Measurements from ENCODE around the gene NENF.

GRCh38 chr1:212431644-212432043, 1.1 kb upstream of the NENF start:
- TF ChIP-seq USF1 (IDR thresholded peaks at IDR 0.05): no peak
- no peak for TF ChIP-seq MAX (IDR thresholded peaks at IDR 0.05)
- TF ChIP-seq TCF12 (IDR thresholded peaks at IDR 0.05; ENCODE audit: low read depth): no peak
- TF ChIP-seq EP300 (IDR thresholded peaks at IDR 0.05; ENCODE audit: borderline replicate concordance): no peak
- TF ChIP-seq REST (IDR thresholded peaks at IDR 0.05; ENCODE audit: low read depth): no peak
- TF ChIP-seq RAD21 (IDR thresholded peaks at IDR 0.05; ENCODE audit: low read depth): no peak
- TF ChIP-seq YY1 (IDR thresholded peaks at IDR 0.05; ENCODE audit: low read depth): no peak
- no peak for TF ChIP-seq CREB1 (IDR thresholded peaks at IDR 0.05; ENCODE audit: low read depth)
- no peak for TF ChIP-seq TAF1 (IDR thresholded peaks at IDR 0.05; ENCODE audit: low read depth)
- no peak for TF ChIP-seq FOXM1 (IDR thresholded peaks at IDR 0.05; ENCODE audit: borderline replicate concordance, low read depth)
- no peak for TF ChIP-seq NFIC (IDR thresholded peaks at IDR 0.05)
- TF ChIP-seq CEBPB (IDR thresholded peaks at IDR 0.05): no peak
- TF ChIP-seq EGR1 (IDR thresholded peaks at IDR 0.05): no peak
- no peak for TF ChIP-seq ZBTB7A (IDR thresholded peaks at IDR 0.05; ENCODE audit: low read depth)
